Measurements from ENCODE around the gene SEMG2. TPM values are rescaled to one million over a fixed set of nuclear protein-coding genes. Genes with fewer than 3 reads are reported as not detected.

The SEMG2 gene
- total RNA-seq, 1 experiment from 2014 or later: not detected

- H3K27me3 ChIP-seq: peaks cover 34% of the 10 kb centered on the region
- H3K4me3 ChIP-seq: no peak within 1 kb of the TSS
- H3K4me1 ChIP-seq: no peaks in the 10 kb centered on the region
- H3K27ac ChIP-seq: no peak within 1 kb of the TSS
- H3K9me3 ChIP-seq (replicated peaks): no peaks in the 10 kb centered on the region
- H3K36me3 ChIP-seq: no peaks in the 10 kb centered on the region
- DNase-seq: no peak
Observed at GRCh38 chr20:45254383-45255262, 33.5 kb downstream of the SEMG2 start, which contains the start of gene SLPI. TSS of gene SLPI (minus strand) at chr20:45254564. CDS start at chr20:45254543, 21 bp downstream.

- Histone ChIP-seq H3K4me1 (no peaks in the 10 kb centered on the region), H3K27me3 (peaks cover 22% of the 10 kb centered on the region), H3K27ac (no peak overlapping the region), H3K9me3 (replicated peaks) (no peaks in the 10 kb centered on the region), H3K4me3 (no peak overlapping the region), H3K36me3 (no peaks in the 10 kb centered on the region)
- DNase-seq: no peak
Observed at GRCh38 chr20:45257161-45257560, 36.0 kb downstream of the SEMG2 start.

- Histone ChIP-seq H3K36me3 (no peaks in the 10 kb centered on the region), H3K27ac (no peak overlapping the region), H3K27me3 (peaks cover 20% of the 10 kb centered on the region), H3K4me3 (no peak overlapping the region), H3K4me1 (no peaks in the 10 kb centered on the region), H3K9me3 (replicated peaks) (peaks cover under 1% of the 10 kb centered on the region; the same call in 1 of the 2 replicates)
- DNase-seq: no peak
Observed at GRCh38 chr20:45257711-45258110, 36.5 kb downstream of the SEMG2 start.

- Histone ChIP-seq H3K9me3 (replicated peaks) (peaks cover 4% of the 10 kb centered on the region; the same call in 1 of the 2 replicates), H3K27me3 (peaks cover 26% of the 10 kb centered on the region), H3K4me1 (no peaks in the 10 kb centered on the region), H3K36me3 (no peaks in the 10 kb centered on the region), H3K4me3 (no peak overlapping the region), H3K27ac (no peak overlapping the region)
- DNase-seq: no peak
Observed at GRCh38 chr20:45258259-45258658, 37.1 kb downstream of the SEMG2 start.

- Histone ChIP-seq H3K9me3 (replicated peaks) (peaks cover 4% of the 10 kb centered on the region; the same call in 1 of the 2 replicates), H3K27ac (no peak overlapping the region), H3K4me3 (no peak overlapping the region), H3K27me3 (peaks cover 30% of the 10 kb centered on the region), H3K4me1 (no peaks in the 10 kb centered on the region), H3K36me3 (no peaks in the 10 kb centered on the region)
- DNase-seq: no peak
Observed at GRCh38 chr20:45258664-45259063, 37.5 kb downstream of the SEMG2 start.

GRCh38 chr20:45263556-45264266, 42.5 kb downstream of the SEMG2 start:
- H3K4me3 ChIP-seq: no peak overlapping the region
- no peak for DNase-seq
- no peaks in the 10 kb centered on the region for H3K4me1 ChIP-seq
- H3K9me3 ChIP-seq (replicated peaks): peaks cover 4% of the 10 kb centered on the region; the same call in 1 of the 2 replicates
- no peak overlapping the region for H3K27ac ChIP-seq
- no peaks in the 10 kb centered on the region for H3K36me3 ChIP-seq
- peaks cover 36% of the 10 kb centered on the region for H3K27me3 ChIP-seq

GRCh38 chr20:45266977-45267376, 45.8 kb downstream of the SEMG2 start:
- Histone ChIP-seq H3K4me1 (no peaks in the 10 kb centered on the region), H3K4me3 (no peak overlapping the region), H3K36me3 (no peaks in the 10 kb centered on the region), H3K27ac (no peak overlapping the region), H3K27me3 (peaks cover 49% of the 10 kb centered on the region), H3K9me3 (replicated peaks) (peaks cover 4% of the 10 kb centered on the region; the same call in 1 of the 2 replicates)
- DNase-seq: no peak

GRCh38 chr20:45268531-45268930, 47.4 kb downstream of the SEMG2 start:
- Histone ChIP-seq H3K27me3 (peaks cover 40% of the 10 kb centered on the region), H3K9me3 (replicated peaks) (no peaks in the 10 kb centered on the region), H3K27ac (no peak overlapping the region), H3K4me1 (no peaks in the 10 kb centered on the region), H3K4me3 (no peak overlapping the region), H3K36me3 (no peaks in the 10 kb centered on the region)
- DNase-seq: no peak

- Histone ChIP-seq H3K4me1 (no peaks in the 10 kb centered on the region), H3K36me3 (no peaks in the 10 kb centered on the region), H3K27ac (no peak overlapping the region), H3K9me3 (replicated peaks) (0 out of 2 replicates have a peak, but pooled peaks cover 2% of the 10 kb centered on the region), H3K4me3 (no peak overlapping the region), H3K27me3 (peaks cover 41% of the 10 kb centered on the region)
- no peak for DNase-seq
Observed at GRCh38 chr20:45269056-45269455, 47.9 kb downstream of the SEMG2 start.

- Histone ChIP-seq H3K4me1 (no peaks in the 10 kb centered on the region), H3K9me3 (replicated peaks) (0 out of 2 replicates have a peak, but pooled peaks cover 3% of the 10 kb centered on the region), H3K36me3 (no peaks in the 10 kb centered on the region), H3K4me3 (no peak overlapping the region), H3K27ac (no peak overlapping the region), H3K27me3 (peaks cover 48% of the 10 kb centered on the region)
- no peak for DNase-seq
Observed at GRCh38 chr20:45269754-45270270, 48.6 kb downstream of the SEMG2 start.

Other genes with a start within 250 kb of the SEMG2 start
- not detected in 2 replicates for gene KCNS1, start 120.2 kb upstream of the SEMG2 start, total RNA-seq (2014; rRNA removed; shearing (Covaris generic))
- not detected in 2 replicates for gene WFDC5, start 106.2 kb upstream of the SEMG2 start, total RNA-seq (2014; rRNA removed; shearing (Covaris generic))
- not detected in 2 replicates for gene WFDC12, start 96.9 kb upstream of the SEMG2 start, total RNA-seq (2014; rRNA removed; shearing (Covaris generic))
- gene PI3, start 46.5 kb upstream of the SEMG2 start, total RNA-seq (2014; rRNA removed; shearing (Covaris generic)): not detected in 2 replicates
- not detected in 2 replicates for gene SEMG1, start 14.3 kb upstream of the SEMG2 start, total RNA-seq (2014; rRNA removed; shearing (Covaris generic))
- not detected in 2 replicates for gene SLPI, start 33.2 kb downstream of the SEMG2 start, total RNA-seq (2014; rRNA removed; shearing (Covaris generic))
- not detected in 2 replicates for gene RBPJL, start 85.5 kb downstream of the SEMG2 start, total RNA-seq (2014; rRNA removed; shearing (Covaris generic))
- gene MATN4, start 86.9 kb downstream of the SEMG2 start, total RNA-seq (2014; rRNA removed; shearing (Covaris generic)): 0.18 TPM in 1 of 2 replicates, not detected in the other
- 47.4 and 48.7 TPM in 2 replicates for gene SDC4, start 127.1 kb downstream of the SEMG2 start, total RNA-seq (2014; rRNA removed; shearing (Covaris generic))
- 24.2 and 27.8 TPM in 2 replicates for gene SYS1, start 141.8 kb downstream of the SEMG2 start, total RNA-seq (2014; rRNA removed; shearing (Covaris generic))
- gene TP53TG5, start 157.0 kb downstream of the SEMG2 start, total RNA-seq (2014; rRNA removed; shearing (Covaris generic)): not detected in 2 replicates
- 5.2 and 8.1 TPM in 2 replicates for gene DBNDD2, start 186.9 kb downstream of the SEMG2 start, total RNA-seq (2014; rRNA removed; shearing (Covaris generic))
- 106 and 110 TPM in 2 replicates for gene PIGT, start 194.8 kb downstream of the SEMG2 start, total RNA-seq (2014; rRNA removed; shearing (Covaris generic))
- gene WFDC2, start 248.4 kb downstream of the SEMG2 start, total RNA-seq (2014; rRNA removed; shearing (Covaris generic)): 5.0 and 6.6 TPM in 2 replicates